GM06990 (cell line): ENCODE measurements around the gene CLIC5.

ENCODE experiments used
- DNase-seq: peaks from one replicate; pipeline ENCODE4 v3.0.0-alpha.2; 2011; ENCODE audit not compliant: insufficient read length; ENCODE audit errors: extremely low read depth
- H3K27me3 ChIP-seq: replicated peaks from 2 replicates; pipeline ENCODE4 v1.6.0; 2011; ENCODE audit warnings: low read length; ENCODE audit not compliant: control insufficient read depth, insufficient read depth
- H3K36me3 ChIP-seq: 2 replicates; pipeline ENCODE4 v1.5.1; 2011; ENCODE audit warnings: low read length; ENCODE audit not compliant: control insufficient read depth, insufficient read depth
- H3K4me3 ChIP-seq: replicated peaks from 2 replicates; pipeline ENCODE4 v1.5.1; 2011; ENCODE audit warnings: low read depth, mild to moderate bottlenecking, control low read depth, low read length
- CTCF ChIP-seq: IDR thresholded peaks from 2 replicates; pipeline ENCODE4 v1.5.1; 2011; ENCODE audit warnings: low read length, control low read depth, mild to moderate bottlenecking, inconsistent platforms; ENCODE audit not compliant: insufficient read depth, poor library complexity, severe bottlenecking

CLIC5 gene

GRCh38 chr6:46014511-46015118, 1.0 kb downstream of the CLIC5 start:
- no peak for TF ChIP-seq CTCF
- no peak for DNase-seq
- no peaks in the 10 kb centered on the region for H3K36me3 ChIP-seq
- H3K4me3 ChIP-seq: peak overlapping the region; percentile 46
- peaks cover 6% of the 10 kb centered on the region for H3K27me3 ChIP-seq

- Histone ChIP-seq H3K27me3 (peaks cover 6% of the 10 kb centered on the region), H3K36me3 (no peaks in the 10 kb centered on the region), H3K4me3 (no peak overlapping the region)
- no peak for DNase-seq
- no peak for TF ChIP-seq CTCF
Measured at GRCh38 chr6:46014046-46014445, 1.6 kb downstream of the CLIC5 start.

- TF ChIP-seq CTCF: no peak
- no peak overlapping the region for H3K4me3 ChIP-seq
- H3K27me3 ChIP-seq: peaks cover 6% of the 10 kb centered on the region
- H3K36me3 ChIP-seq: no peaks in the 10 kb centered on the region
- no peak for DNase-seq
Measured at GRCh38 chr6:46013639-46014038, 2.0 kb downstream of the CLIC5 start.

- Histone ChIP-seq H3K27me3 (peaks cover 6% of the 10 kb centered on the region), H3K4me3 (no peak overlapping the region), H3K36me3 (no peaks in the 10 kb centered on the region)
- no peak for DNase-seq
- no peak for TF ChIP-seq CTCF
Measured at GRCh38 chr6:46012834-46013233, 2.8 kb downstream of the CLIC5 start.

GRCh38 chr6:46011188-46012085, 4.2 kb downstream of the CLIC5 start:
- H3K36me3 ChIP-seq: no peaks in the 10 kb centered on the region
- H3K27me3 ChIP-seq: peaks cover 5% of the 10 kb centered on the region
- peak; percentile 41 for DNase-seq
- no peak for TF ChIP-seq CTCF
- peak overlapping the region; percentile 20; the same call in 1 of the 2 replicates for H3K4me3 ChIP-seq
